T-cell (primary cell): ENCODE data around the gene MBD3L4. TPM values are rescaled to one million over a fixed set of nuclear protein-coding genes. Genes with fewer than 3 reads are reported as not detected.

Experiments used
- ATAC-seq, 4 experiments: fragments of 200-7000 bp in 3 of 4; fragments of 150-1000 bp in 1 of 4; cut with Tn5 transposase; replicated peaks in 1 of 4; 1 replicate in 3 of 4; 2 replicates in 1 of 4; pipeline ENCODE4 v1.10.0; 2021; ENCODE audit warnings: moderate library complexity in 3 of 4, mild to moderate bottlenecking in 2 of 4, moderate number of reproducible peaks in 1 of 4
- CTCF ChIA-PET, 2 donors: fragments of 300-600 bp; sonication (Branson Sonifier 250); formaldehyde crosslinking; loops; one replicate each; lab custom pipeline; 2022; ENCODE audit warnings: antibody characterized with exemption in 2 of 2; lab: Charles Lee
- POLR2A ChIA-PET, 2 donors: fragments of 300-600 bp; sonication (Branson Sonifier 250); formaldehyde crosslinking; loops; one replicate each; lab custom pipeline; 2022; ENCODE audit warnings: antibody characterized with exemption in 2 of 2; lab: Charles Lee
- DNase-seq, 35 experiments: peaks; one replicate each; pipeline versions ENCODE4 v3.0.0 to v3.0.0-alpha.2; 2013 to 2023
- H3K27ac ChIP-seq: one replicate; pipeline ENCODE4 v1.5.1; 2013; ENCODE audit warnings: low read length
- H3K27me3 ChIP-seq, 2 experiments: replicated peaks in 1 of 2; 1 replicate in 1 of 2; 2 replicates in 1 of 2; pipeline versions ENCODE4 v1.6.1 to v1.7.0; 2013; ENCODE audit warnings: low read length in 1 of 2, mixed read lengths in 1 of 2; ENCODE audit not compliant: control insufficient read depth in 2 of 2, insufficient read depth in 2 of 2; ENCODE audit errors: extremely low read depth in 1 of 2
- H3K36me3 ChIP-seq, 2 donors: 1 replicate in 1 of 2; 2 replicates in 1 of 2; pipeline versions ENCODE4 v1.6.1 to v1.7.0; 2013; ENCODE audit warnings: low read length in 1 of 2; ENCODE audit not compliant: control insufficient read depth in 2 of 2, insufficient read depth in 1 of 2; ENCODE audit errors: extremely low read depth in 1 of 2
- H3K4me1 ChIP-seq, 2 experiments: 1 replicate in 1 of 2; 2 replicates in 1 of 2; pipeline versions ENCODE4 v1.6.1 to v1.7.0; 2013; ENCODE audit warnings: low read length in 2 of 2, mixed read lengths in 1 of 2; ENCODE audit not compliant: insufficient read depth in 2 of 2, control insufficient read depth in 1 of 2; ENCODE audit errors: extremely low read depth in 1 of 2
- H3K4me3 ChIP-seq, 2 donors: 1 replicate in 1 of 2; 2 replicates in 1 of 2; pipeline versions ENCODE4 v1.5.1 to v1.7.0; 2013; ENCODE audit warnings: mild to moderate bottlenecking in 2 of 2, low read length in 1 of 2, moderate library complexity in 1 of 2; ENCODE audit not compliant: control insufficient read depth in 1 of 2; ENCODE audit errors: extremely low read depth in 1 of 2
- H3K9me3 ChIP-seq: 2 replicates; pipeline ENCODE4 v1.7.0; 2013
- H3K27ac Mint-ChIP-seq, 2 donors: one replicate each; pipeline ENCODE4 v1.8.0; 2020 to 2021; ENCODE audit warnings: mild to moderate bottlenecking in 2 of 2, mixed read lengths in 2 of 2
- H3K27me3 Mint-ChIP-seq, 2 donors: one replicate each; pipeline ENCODE4 v1.8.0; 2021 to 2022; ENCODE audit warnings: mixed read lengths in 2 of 2
- H3K36me3 Mint-ChIP-seq: one replicate; pipeline ENCODE4 v1.8.0; 2021; ENCODE audit warnings: mixed read lengths
- H3K4me1 Mint-ChIP-seq, 3 donors: one replicate each; pipeline ENCODE4 v1.8.0; 2020 to 2022; ENCODE audit warnings: mixed read lengths in 3 of 3, mild to moderate bottlenecking in 1 of 3
- H3K4me3 Mint-ChIP-seq, 3 donors: one replicate each; pipeline ENCODE4 v1.8.0; 2020 to 2022; ENCODE audit warnings: mild to moderate bottlenecking in 3 of 3, mixed read lengths in 3 of 3, moderate library complexity in 3 of 3
- H3K9me3 Mint-ChIP-seq, 3 donors: one replicate each; pipeline ENCODE4 v1.8.0; 2020 to 2022; ENCODE audit warnings: mixed read lengths in 3 of 3
- WGBS: methylation state at CpG from one replicate; pipeline ENCODE4 v1.1.5; 2013; ENCODE audit warnings: missing lambda C conversion rate; ENCODE audit not compliant: insufficient coverage; 5-methylcytosine and 5-hydroxymethylcytosine counted together
- total RNA-seq, 35 experiments: library from RNA in 6 of 35; stranded (reverse) in 6 of 35; fragments of 120-200 nt in 1 of 35; gene quantifications; one replicate each; pipeline versions ENCODE4 v1.2.1 to v1.2.4 and lab custom pipeline; 2013 to 2026

The MBD3L4 gene
- total RNA-seq, 5 donors from 2014 or later (not counting 1 experiment from before 2014, with no cell fraction given) = not detected

GRCh38 chr19:7072541-7072940 is 32.6 kb upstream of the MBD3L4 start:
- Histone ChIP-seq H3K36me3 (peaks cover 15 to 64% of the 10 kb centered on the region in 2 donors), H3K27ac (no peak overlapping the region), H3K4me3 (no peak overlapping the region), H3K4me1 (peaks cover 6 to 20% of the 10 kb centered on the region in 2 experiments), H3K9me3 (peaks cover 10% of the 10 kb centered on the region), H3K27me3 (no peaks in the 10 kb centered on the region)
- Mint-ChIP-seq H3K27ac (peak overlapping the region in 1 of 2 donors; percentile 25), H3K4me3 (peak overlapping the region; percentile 10 to 64 (median 37)), H3K4me1 (peaks cover 11 to 35% (median 31%) of the 10 kb centered on the region in 3 donors), H3K27me3 (no peaks in the 10 kb centered on the region), H3K9me3 (peaks cover 0 to 7% (median 5%) of the 10 kb centered on the region in 3 donors), H3K36me3 (peaks cover 43% of the 10 kb centered on the region)
- ATAC-seq = no peak
- WGBS = 100% methylated on average over 3 of the region's 6 CpGs
- ChIA-PET POLR2A (interaction anchor here in 1 of 2 donors (0.6 kb wide), 1 partner anchor 135 kb away, joined by 5 read pairs; no protein-coding TSS in a partner anchor), CTCF (no interaction called here)
- DNase-seq = no peak

GRCh38 chr19:7069904-7070226 is 29.9 kb upstream of the MBD3L4 start:
- peak overlapping the region; percentile 82 for H3K27ac ChIP-seq
- peak in 11 of 35 experiments; percentile 4 to 27 (median 11) for DNase-seq
- no peaks in the 10 kb centered on the region for H3K9me3 Mint-ChIP-seq
- CTCF ChIA-PET = interaction anchor here in 1 of 2 donors (1.0 to 2.3 kb wide), 7 partner anchors 30 to 1266 kb away, joined by 3 to 13 read pairs (median 4); partner anchors contain the start of genes ALKBH7, PET100 and XAB2
- POLR2A ChIA-PET = interaction anchor here (0.6 to 1.0 kb wide), 4 partner anchors 30 to 310 kb away, joined by 3 to 7 read pairs (median 6); partner anchors contain the start of gene VAV1 (in 1 of the 2)
- H3K4me3 ChIP-seq = peak overlapping the region; percentile 86 to 98
- no peaks in the 10 kb centered on the region for H3K27me3 Mint-ChIP-seq
- 3% methylated on average over 10 of the region's 12 CpGs for WGBS
- peaks cover 6 to 20% of the 10 kb centered on the region in 2 experiments for H3K4me1 ChIP-seq
- H3K36me3 ChIP-seq = peaks cover 0 to 37% of the 10 kb centered on the region in 2 donors
- H3K27me3 ChIP-seq = no peaks in the 10 kb centered on the region
- H3K4me3 Mint-ChIP-seq = peak overlapping the region; percentile 94 to 99 (median 95)
- peaks cover 21% of the 10 kb centered on the region for H3K36me3 Mint-ChIP-seq
- peaks cover 11 to 35% (median 31%) of the 10 kb centered on the region in 3 donors for H3K4me1 Mint-ChIP-seq
- H3K27ac Mint-ChIP-seq = peak overlapping the region; percentile 89 to 94
- peak; percentile 8 to 18 (median 12) for ATAC-seq
- H3K9me3 ChIP-seq = no peaks in the 10 kb centered on the region

GRCh38 chr19:7069042-7069903 is 29.3 kb upstream of the MBD3L4 start, which contains the start of gene ZNF557:
ZNF557 (plus strand) TSS chr19:7069703; CDS start chr19:7075075, 5,372 bp downstream.
- peaks cover 17% of the 10 kb centered on the region for H3K36me3 Mint-ChIP-seq
- under 1% methylated on average over 56 of the region's 56 CpGs for WGBS
- H3K4me3 Mint-ChIP-seq = peak within 1 kb of the TSS; percentile 94 to 99 (median 95)
- no peaks in the 10 kb centered on the region for H3K9me3 Mint-ChIP-seq
- no peaks in the 10 kb centered on the region for H3K27me3 Mint-ChIP-seq
- CTCF ChIA-PET = interaction anchor here in 1 of 2 donors (0.6 to 2.3 kb wide), 9 partner anchors 31 to 1265 kb away, joined by 3 to 13 read pairs (median 4); partner anchors contain the start of genes ALKBH7, PET100 and XAB2
- no peaks in the 10 kb centered on the region for H3K9me3 ChIP-seq
- DNase-seq (peak; percentile 95 to 100 (median 99)), ATAC-seq (peak; percentile 95 to 98 (median 98))
- peak within 1 kb of the TSS; percentile 82 for H3K27ac ChIP-seq
- H3K4me1 Mint-ChIP-seq = peaks cover 11 to 33% (median 30%) of the 10 kb centered on the region in 3 donors
- H3K27me3 ChIP-seq = no peaks in the 10 kb centered on the region
- H3K36me3 ChIP-seq = peaks cover 0 to 32% of the 10 kb centered on the region in 2 donors
- POLR2A ChIA-PET = interaction anchor here in 1 of 2 donors (0.5 to 1.0 kb wide), 4 partner anchors 32 to 313 kb away, joined by 3 to 7 read pairs (median 3); partner anchors contain the start of gene VAV1
- peaks cover 6 to 20% of the 10 kb centered on the region in 2 experiments for H3K4me1 ChIP-seq
- peak within 1 kb of the TSS; percentile 89 to 94 for H3K27ac Mint-ChIP-seq
- peak within 1 kb of the TSS; percentile 86 to 98 for H3K4me3 ChIP-seq

GRCh38 chr19:7068599-7068998 is 28.6 kb upstream of the MBD3L4 start:
- H3K9me3 Mint-ChIP-seq = no peaks in the 10 kb centered on the region
- H3K4me3 ChIP-seq = no peak overlapping the region
- peaks cover 6 to 20% of the 10 kb centered on the region in 2 experiments for H3K4me1 ChIP-seq

GRCh38 chr19:7067716-7068115 is 27.7 kb upstream of the MBD3L4 start:
- H3K4me1 Mint-ChIP-seq = peaks cover 10 to 30% (median 27%) of the 10 kb centered on the region in 3 donors
- H3K9me3 Mint-ChIP-seq = no peaks in the 10 kb centered on the region
- Histone ChIP-seq H3K36me3 (peaks cover 0 to 18% of the 10 kb centered on the region in 2 donors), H3K27ac (no peak overlapping the region), H3K27me3 (no peaks in the 10 kb centered on the region), H3K9me3 (no peaks in the 10 kb centered on the region), H3K4me1 (peaks cover 6 to 20% of the 10 kb centered on the region in 2 experiments), H3K4me3 (no peak overlapping the region)
- no peak overlapping the region for H3K27ac Mint-ChIP-seq
- H3K27me3 Mint-ChIP-seq = no peaks in the 10 kb centered on the region
- ATAC-seq (no peak), DNase-seq (no peak)
- CTCF ChIA-PET = interaction anchor here in 1 of 2 donors (2.3 kb wide), 1 partner anchor 32 kb away, joined by 13 read pairs; no protein-coding TSS in a partner anchor
- POLR2A ChIA-PET = interaction anchor here in 1 of 2 donors (0.9 kb wide), 1 partner anchor 1528 kb away, joined by 3 read pairs; no protein-coding TSS in a partner anchor
- peaks cover 9% of the 10 kb centered on the region for H3K36me3 Mint-ChIP-seq
- no CpG with 5 or more reads among the region's 2 CpGs for WGBS
- no peak overlapping the region for H3K4me3 Mint-ChIP-seq

More at GRCh38 chr19:7068599-7068998, 28.6 kb upstream of the MBD3L4 start:
- DNase-seq (no peak), ATAC-seq (no peak)
- ChIA-PET POLR2A (interaction anchor here in 1 of 2 donors (1.0 kb wide), 1 partner anchor 296 kb away, joined by 7 read pairs; the partner anchor contains the start of gene VAV1), CTCF (interaction anchor here in 1 of 2 donors (1.0 to 2.3 kb wide), 7 partner anchors 32 to 1265 kb away, joined by 3 to 13 read pairs (median 4); partner anchors contain the start of genes ALKBH7, PET100 and XAB2)
- H3K4me1 Mint-ChIP-seq = peaks cover 11 to 32% (median 29%) of the 10 kb centered on the region in 3 donors
- WGBS = no CpG with 5 or more reads among the region's 6 CpGs
- H3K4me3 Mint-ChIP-seq = peak overlapping the region; percentile 94 to 99 (median 95)
- peak overlapping the region; percentile 89 to 94 for H3K27ac Mint-ChIP-seq
- H3K27me3 Mint-ChIP-seq = no peaks in the 10 kb centered on the region
- no peaks in the 10 kb centered on the region for H3K9me3 ChIP-seq
- H3K36me3 Mint-ChIP-seq = peaks cover 13% of the 10 kb centered on the region
- peaks cover 0 to 25% of the 10 kb centered on the region in 2 donors for H3K36me3 ChIP-seq
- no peaks in the 10 kb centered on the region for H3K27me3 ChIP-seq
- peak overlapping the region; percentile 82 for H3K27ac ChIP-seq
